ENCODE data around the gene PCGF5. TPM values are rescaled to one million over a fixed set of nuclear protein-coding genes. Genes with fewer than 3 reads are reported as not detected.

The PCGF5 gene
- total and polyA plus RNA-seq, 10 of the 15 experiments (the other 5 are each of a cell fraction or from before 2014, with no cell fraction given) = 33.2 to 79.7 (median 50.7) TPM

DNA sequence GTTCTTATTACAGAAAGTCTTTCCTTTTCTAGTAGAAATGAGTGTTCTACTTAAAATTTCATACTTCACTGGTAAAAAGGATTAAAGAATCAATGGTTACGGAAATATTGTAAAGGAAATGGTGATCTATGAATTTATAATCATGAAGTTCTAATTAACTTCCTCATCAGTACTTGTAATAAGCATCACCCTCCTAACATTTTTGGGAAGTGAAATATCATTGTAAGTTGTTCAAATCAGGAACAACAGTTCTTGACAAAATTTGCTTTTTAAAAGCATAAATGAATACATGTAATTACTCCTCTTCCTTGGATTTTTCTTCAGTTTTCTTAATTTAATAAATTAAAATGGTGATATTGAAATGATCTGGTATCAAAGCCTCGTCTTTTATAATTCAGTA is 5.6 kb upstream of the PCGF5 start:
- CTCF ChIA-PET = interaction anchor here (0.7 to 1.3 kb wide), 2 partner anchors 11 to 126 kb away, joined by 3 read pairs; no protein-coding TSS in a partner anchor
- peaks cover 8% of the 10 kb centered on the region for H3K4me1 ChIP-seq (ENCODE audit: control insufficient read depth, insufficient read depth, low read length)
- BruUV-seq (replicated peaks) = no TSS peak

More for the DNA sequence above, 5.6 kb upstream of the PCGF5 start:
- no peak for FAIRE-seq
- RAD21 ChIA-PET (ENCODE audit: unreplicated experiment) = interaction anchor here (0.6 kb wide), 1 partner anchor 10 kb away, joined by 3 read pairs; no protein-coding TSS in a partner anchor
- intact Hi-C loops (cut with micrococcal nuclease; ENCODE audit: unreplicated experiment) = no loop called here
- Histone ChIP-seq H3K4me3 (no peak overlapping the region), H3K4me2 (ENCODE audit: control insufficient read depth, insufficient read depth) (no peak overlapping the region), H4K20me1 (ENCODE audit: control insufficient read depth, insufficient read depth) (no peaks in the 10 kb centered on the region), H3K27ac (ENCODE audit: control insufficient read depth, insufficient read depth) (no peak overlapping the region), H3K9me3 (replicated peaks; ENCODE audit: control insufficient read depth, insufficient read depth, low read length) (no peaks in the 10 kb centered on the region), H3K9ac (ENCODE audit: control insufficient read depth, insufficient read depth, low read length) (no peak overlapping the region), H3K27me3 (replicated peaks in 1 of 2; ENCODE audit: control insufficient read depth in 2 of 2, insufficient read depth in 2 of 2, low read length in 1 of 2) (no peaks in the 10 kb centered on the region), H3K79me2 (ENCODE audit: control insufficient read depth, insufficient read depth, low read length) (peaks cover 8% of the 10 kb centered on the region), H3K36me3 (ENCODE audit: control insufficient read depth in 2 of 2, insufficient read depth in 2 of 2, low read length in 1 of 2) (no peaks in the 10 kb centered on the region), H2AFZ (ENCODE audit: control insufficient read depth, low read depth, low read length) (no peak overlapping the region)
- no peak for TF ChIP-seq SMC3 (IDR thresholded peaks at IDR 0.05; ENCODE audit: borderline replicate concordance, low read length)
- TF ChIP-seq TAF1 (IDR thresholded peaks at IDR 0.05; ENCODE audit: borderline replicate concordance, low read depth, low read length) = no peak
- TF ChIP-seq, protein P1, sequence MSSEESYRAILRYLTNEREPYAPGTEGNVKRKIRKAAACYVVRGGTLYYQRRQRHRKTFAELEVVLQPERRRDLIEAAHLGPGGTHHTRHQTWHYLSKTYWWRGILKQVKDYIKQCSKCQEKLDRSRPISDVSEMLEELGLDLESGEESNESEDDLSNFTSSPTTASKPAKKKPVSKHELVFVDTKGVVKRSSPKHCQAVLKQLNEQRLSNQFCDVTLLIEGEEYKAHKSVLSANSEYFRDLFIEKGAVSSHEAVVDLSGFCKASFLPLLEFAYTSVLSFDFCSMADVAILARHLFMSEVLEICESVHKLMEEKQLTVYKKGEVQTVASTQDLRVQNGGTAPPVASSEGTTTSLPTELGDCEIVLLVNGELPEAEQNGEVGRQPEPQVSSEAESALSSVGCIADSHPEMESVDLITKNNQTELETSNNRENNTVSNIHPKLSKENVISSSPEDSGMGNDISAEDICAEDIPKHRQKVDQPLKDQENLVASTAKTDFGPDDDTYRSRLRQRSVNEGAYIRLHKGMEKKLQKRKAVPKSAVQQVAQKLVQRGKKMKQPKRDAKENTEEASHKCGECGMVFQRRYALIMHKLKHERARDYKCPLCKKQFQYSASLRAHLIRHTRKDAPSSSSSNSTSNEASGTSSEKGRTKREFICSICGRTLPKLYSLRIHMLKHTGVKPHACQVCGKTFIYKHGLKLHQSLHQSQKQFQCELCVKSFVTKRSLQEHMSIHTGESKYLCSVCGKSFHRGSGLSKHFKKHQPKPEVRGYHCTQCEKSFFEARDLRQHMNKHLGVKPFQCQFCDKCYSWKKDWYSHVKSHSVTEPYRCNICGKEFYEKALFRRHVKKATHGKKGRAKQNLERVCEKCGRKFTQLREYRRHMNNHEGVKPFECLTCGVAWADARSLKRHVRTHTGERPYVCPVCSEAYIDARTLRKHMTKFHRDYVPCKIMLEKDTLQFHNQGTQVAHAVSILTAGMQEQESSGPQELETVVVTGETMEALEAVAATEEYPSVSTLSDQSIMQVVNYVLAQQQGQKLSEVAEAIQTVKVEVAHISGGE (CRISPR knock-in tag; IDR thresholded peaks at IDR 0.05) = no peak
- no peak for TF ChIP-seq SUZ12 (IDR thresholded peaks at IDR 0.05; ENCODE audit: unreplicated experiment)
- TF ChIP-seq NR2F1 (conservative IDR thresholded peaks at IDR 0.05) = no peak
- TF ChIP-seq RAD51 (IDR thresholded peaks at IDR 0.05) = no peak
- TF ChIP-seq SMAD1 (IDR thresholded peaks at IDR 0.05; ENCODE audit: low read depth, partially characterized antibody) = no peak
- TF ChIP-seq, protein P2, sequence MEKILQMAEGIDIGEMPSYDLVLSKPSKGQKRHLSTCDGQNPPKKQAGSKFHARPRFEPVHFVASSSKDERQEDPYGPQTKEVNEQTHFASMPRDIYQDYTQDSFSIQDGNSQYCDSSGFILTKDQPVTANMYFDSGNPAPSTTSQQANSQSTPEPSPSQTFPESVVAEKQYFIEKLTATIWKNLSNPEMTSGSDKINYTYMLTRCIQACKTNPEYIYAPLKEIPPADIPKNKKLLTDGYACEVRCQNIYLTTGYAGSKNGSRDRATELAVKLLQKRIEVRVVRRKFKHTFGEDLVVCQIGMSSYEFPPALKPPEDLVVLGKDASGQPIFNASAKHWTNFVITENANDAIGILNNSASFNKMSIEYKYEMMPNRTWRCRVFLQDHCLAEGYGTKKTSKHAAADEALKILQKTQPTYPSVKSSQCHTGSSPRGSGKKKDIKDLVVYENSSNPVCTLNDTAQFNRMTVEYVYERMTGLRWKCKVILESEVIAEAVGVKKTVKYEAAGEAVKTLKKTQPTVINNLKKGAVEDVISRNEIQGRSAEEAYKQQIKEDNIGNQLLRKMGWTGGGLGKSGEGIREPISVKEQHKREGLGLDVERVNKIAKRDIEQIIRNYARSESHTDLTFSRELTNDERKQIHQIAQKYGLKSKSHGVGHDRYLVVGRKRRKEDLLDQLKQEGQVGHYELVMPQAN (conservative IDR thresholded peaks at IDR 0.05) = no peak
- no peak for ATAC-seq
- SMC1A ChIA-PET (ENCODE audit: uncharacterized antibody, unreplicated experiment) = interaction anchor here (0.9 to 1.9 kb wide), 6 partner anchors 9 to 19 kb away, joined by 3 to 4 read pairs (median 4); no protein-coding TSS in a partner anchor
- WGBS (ENCODE audit: insufficient coverage, insufficient replicate concordance, low lambda C conversion rate, missing lambda C conversion rate) = 91% methylated on average over 2 of the region's 2 CpGs
- in situ Hi-C loops (cut with MboI) = no loop called here
- POLR2A ChIA-PET = no interaction called here
- no peak for DNase-seq (ENCODE audit: low read depth, low spot score)

Measured in GM12878 (cell line).